COLO668 (cell line): ENCODE measurements around the gene HOXB5.

ENCODE experiments used
- DNase-seq: peaks from one replicate; lab custom pipeline; 2025; ENCODE audit not compliant: unreplicated experiment; lab: John Stamatoyannopoulos, UW

Gene HOXB5

DNA sequence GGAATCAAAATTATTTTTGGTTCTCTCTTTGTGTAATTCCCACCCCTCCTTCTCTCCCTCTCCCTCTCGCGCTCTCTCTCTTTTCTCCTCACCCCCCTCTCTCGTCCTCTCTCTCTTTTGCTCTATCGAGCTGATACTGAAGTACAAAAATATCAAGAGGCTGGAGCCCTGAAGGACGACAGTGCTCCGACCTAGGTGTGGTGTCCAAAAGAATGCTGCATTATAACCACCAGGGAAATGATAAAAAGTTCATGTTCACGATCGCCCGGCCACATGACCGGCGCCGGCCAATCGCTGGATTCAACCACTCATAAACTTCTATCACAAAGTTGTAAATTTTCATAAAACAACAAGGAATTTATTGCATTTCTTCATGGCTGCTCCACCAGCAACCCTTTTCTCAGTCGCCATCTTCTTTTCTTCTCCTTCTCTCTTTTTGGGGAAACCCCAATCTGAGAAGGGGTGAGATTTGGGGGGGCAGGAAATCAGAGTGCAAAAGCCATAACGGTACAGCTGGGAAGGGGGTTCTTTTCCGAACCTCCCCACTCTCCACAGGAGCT is 11.3 kb upstream of the HOXB5 start, which contains the start of gene HOXB6:
HOXB6 (minus strand) TSS at position 217 of the 560 bp plus-strand sequence. CDS start 6,836 bp downstream, outside the sequence.
- no peak for DNase-seq

DNA sequence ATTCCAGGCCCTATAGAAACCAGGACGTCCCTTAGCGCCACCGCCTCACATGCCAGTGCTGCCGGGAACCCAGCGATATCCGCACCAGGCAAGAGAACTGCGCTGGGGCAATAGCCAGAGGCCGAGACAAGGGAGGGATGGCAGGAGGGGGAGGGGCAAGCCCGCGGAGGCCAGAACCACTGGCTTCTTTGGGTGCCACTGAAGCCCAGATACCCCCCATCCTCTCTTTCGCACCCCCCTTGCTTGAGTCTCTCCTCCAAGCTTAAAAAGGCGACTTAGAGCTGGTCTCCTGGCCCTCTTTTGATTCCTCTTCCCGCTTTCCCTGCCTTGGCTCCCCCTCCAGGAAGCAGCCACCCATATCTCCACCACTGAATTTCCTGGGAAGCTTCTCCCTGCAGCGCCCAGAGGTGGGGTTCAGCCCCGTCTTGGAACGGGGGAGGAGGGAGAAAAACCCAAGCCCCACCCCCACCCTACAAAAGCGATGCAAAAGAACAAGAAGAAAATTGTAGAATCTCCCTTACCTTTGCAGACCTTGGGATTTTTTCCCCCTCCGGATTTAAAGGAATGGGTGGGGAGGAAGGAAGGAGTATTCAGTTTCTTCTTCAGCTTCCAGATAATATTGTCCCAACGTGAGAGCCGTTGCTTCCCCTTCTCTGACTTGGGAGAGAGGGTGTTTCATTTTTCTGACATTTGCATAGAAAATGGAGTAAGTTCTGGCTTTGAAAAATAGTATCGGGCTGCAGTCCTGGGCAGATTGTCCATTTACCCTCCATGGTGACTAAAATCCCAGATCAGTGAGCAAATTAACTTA is 10.6 kb upstream of the HOXB5 start:
- DNase-seq, result peak; percentile 46

DNA sequence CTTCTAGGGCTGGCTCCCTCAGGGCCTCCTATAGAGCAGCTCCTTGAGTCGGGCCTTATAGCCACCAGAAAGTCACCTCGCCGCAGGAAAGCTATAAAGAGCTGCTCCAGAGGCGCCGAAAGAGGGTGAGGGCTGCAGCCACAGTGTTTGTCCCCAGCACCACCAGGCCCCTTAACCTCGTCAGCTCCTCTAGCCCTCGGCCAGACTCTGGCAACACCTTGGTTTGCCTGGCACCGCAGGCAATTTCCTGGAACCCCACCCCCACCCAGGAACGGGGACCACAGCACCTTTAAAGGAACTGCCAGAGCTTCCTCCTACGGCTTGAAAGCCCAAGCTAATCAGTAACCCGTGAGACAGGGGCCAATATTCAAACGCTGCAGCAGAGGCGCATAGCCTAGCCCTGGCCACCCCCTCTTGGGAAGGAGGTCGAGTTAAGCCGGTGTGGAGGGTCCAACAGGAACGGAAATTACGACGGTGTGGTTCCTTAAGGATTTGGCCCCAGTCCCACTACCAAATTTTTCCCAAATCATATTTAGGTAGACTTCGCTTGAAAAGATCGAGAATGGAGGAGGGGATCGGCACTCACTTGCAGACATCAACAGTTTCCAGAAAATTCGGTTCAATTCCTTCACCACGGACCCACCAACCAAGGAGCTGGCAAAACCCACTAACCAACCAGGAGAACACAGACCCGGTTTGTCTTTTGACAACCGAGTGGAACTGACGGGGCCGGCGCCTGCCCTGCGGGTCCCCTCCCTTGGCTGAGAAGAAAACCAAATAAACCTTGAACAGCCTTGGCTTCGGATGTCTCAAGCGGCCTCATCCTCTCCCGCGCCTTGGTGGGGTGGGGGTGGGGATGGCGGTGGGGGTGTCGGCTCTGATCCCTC is 8.2 kb upstream of the HOXB5 start:
- DNase-seq, result peak; percentile 61

- DNase-seq, result no peak
Measured at GRCh38 chr17:48601207-48601538, 7.6 kb upstream of the HOXB5 start.

- peak; percentile 17 for DNase-seq
Measured at GRCh38 chr17:48600244-48601098, 6.9 kb upstream of the HOXB5 start.

- no peak for DNase-seq
Measured at GRCh38 chr17:48599354-48599753, 5.8 kb upstream of the HOXB5 start.

GRCh38 chr17:48598736-48599135 is 5.2 kb upstream of the HOXB5 start:
- no peak for DNase-seq

GRCh38 chr17:48597778-48598631 is 4.4 kb upstream of the HOXB5 start:
- DNase-seq, result peak; percentile 73

DNA sequence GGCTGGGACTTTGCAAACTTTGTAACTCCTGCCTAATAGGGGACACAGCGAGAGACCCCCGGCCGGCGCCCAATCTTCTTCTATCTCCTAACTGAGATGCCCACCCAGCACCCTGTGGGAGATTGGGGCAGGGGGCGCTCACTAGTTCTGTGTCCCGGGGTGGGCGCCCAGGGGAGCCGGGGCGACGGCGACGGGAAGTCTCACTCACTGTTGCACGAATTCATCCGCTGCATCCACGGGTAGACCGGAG is 3.9 kb upstream of the HOXB5 start:
- DNase-seq, result no peak

GRCh38 chr17:48596735-48597527 is 3.4 kb upstream of the HOXB5 start:
- DNase-seq, result peak; percentile 77

GRCh38 chr17:48596000-48596734 is 2.6 kb upstream of the HOXB5 start:
- DNase-seq, result peak; percentile 69

DNA sequence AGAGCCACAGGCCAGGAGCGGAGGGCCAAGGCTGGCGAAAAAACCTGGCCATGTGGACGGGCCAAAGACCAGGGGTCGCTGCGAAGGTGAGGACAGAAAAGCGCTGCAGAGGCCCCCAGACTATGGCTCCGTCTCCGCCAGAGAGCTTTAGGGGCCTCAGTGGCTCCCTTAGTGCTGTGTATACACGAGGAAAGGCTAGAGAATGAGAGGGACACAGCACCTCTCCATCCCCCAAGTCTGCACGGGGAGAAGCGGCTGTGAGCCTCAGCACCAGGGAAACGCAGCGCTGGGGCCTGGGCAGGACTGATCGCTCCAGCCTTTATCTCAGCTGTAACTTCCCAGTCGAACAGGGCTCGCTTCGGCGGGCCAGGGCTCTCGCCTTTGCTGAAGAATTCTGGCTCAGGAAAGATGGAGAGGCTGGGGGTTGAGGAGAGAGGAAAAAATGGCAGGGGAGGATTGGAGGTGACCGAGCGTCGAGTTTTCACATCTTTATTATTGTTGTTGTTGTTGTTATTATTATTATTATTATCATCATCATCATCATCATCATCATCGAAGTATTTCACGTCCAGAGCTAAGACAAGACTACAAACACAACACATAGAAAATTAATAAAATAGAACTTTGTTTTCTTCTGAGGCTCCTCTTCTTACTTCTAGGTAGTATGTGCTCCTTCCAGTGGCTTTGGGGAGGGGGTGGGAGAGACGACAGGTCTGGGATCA is 1.9 kb upstream of the HOXB5 start:
- peak; percentile 32 for DNase-seq

GRCh38 chr17:48594538-48595277 is 1.1 kb upstream of the HOXB5 start:
- peak; percentile 53 for DNase-seq

DNA sequence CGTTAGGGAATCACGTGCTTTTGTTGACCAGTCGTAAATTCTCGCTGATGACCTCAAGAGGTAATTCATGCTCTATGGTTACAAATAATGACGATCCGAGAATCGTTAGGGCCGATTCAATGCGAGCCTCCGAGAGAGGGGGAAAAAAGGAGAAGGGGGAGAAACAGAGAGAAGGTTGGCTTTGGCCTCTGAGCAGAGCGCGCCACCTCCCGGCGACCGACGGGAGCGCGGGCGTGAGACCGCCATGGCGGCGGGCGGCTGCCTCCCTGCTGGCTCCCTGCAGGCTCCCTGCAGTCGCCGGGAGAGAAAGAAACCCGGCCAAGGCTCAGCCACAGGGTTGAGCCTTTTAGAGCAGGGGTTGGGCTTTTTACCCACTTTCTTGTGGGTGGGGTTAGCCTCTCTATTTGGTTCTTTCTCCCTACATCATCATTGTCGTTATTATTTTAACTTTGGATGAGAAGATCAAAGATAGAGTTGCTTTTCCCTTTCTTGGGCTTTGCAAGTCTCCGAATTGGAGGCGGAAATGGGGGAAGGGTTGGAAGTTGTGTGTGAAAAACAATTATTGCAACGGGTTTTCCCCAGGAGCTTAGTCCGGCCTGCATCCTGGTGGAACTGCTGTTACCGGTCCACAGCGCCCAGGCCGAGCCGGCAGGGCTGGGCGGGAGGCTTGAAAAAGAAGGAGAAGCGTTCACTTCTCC is 410 bp upstream of the HOXB5 start:
- peak; percentile 85 for DNase-seq

GRCh38 chr17:48592577-48592976 is 1.0 kb downstream of the HOXB5 start:
- DNase-seq, result peak; percentile 55

DNA sequence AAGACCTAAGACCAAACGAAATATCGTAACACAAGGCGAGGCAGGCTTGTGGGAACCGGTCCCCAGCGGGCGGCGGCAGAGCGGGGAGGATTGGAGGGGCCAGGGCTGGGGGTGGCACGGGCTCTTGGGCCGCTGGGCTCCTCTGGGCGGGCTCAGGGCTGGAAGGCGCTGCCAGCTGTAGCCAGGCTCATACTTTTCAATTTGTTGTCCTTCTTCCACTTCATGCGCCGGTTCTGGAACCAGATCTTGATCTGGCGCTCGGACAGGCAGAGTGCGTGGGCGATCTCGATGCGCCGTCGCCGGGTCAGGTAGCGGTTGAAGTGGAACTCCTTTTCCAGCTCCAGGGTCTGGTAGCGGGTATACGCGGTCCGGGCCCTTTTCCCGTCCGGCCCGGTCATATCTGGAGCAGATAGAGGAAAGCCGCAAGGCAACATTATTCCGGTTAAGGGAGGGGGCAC is 1.5 kb downstream of the HOXB5 start:
- peak; percentile 60 for DNase-seq
